GM12892 (cell line): ENCODE results near the gene ANKRD11.

Source experiments
- POLR2A ChIP-seq: IDR thresholded peaks from 2 replicates; pipeline ENCODE4 v1.6.1; 2011; ENCODE audit warnings: low read depth, low read length, control low read depth
- POLR2AphosphoS5 ChIP-seq: IDR thresholded peaks from 2 replicates; pipeline ENCODE4 v1.6.1; 2011; ENCODE audit warnings: low read depth, low read length, control low read depth
- TAF1 ChIP-seq: IDR thresholded peaks from 2 replicates; pipeline ENCODE4 v1.6.1; 2011; ENCODE audit warnings: low read depth, mild to moderate bottlenecking, control low read depth, low read length, borderline replicate concordance

DNA sequence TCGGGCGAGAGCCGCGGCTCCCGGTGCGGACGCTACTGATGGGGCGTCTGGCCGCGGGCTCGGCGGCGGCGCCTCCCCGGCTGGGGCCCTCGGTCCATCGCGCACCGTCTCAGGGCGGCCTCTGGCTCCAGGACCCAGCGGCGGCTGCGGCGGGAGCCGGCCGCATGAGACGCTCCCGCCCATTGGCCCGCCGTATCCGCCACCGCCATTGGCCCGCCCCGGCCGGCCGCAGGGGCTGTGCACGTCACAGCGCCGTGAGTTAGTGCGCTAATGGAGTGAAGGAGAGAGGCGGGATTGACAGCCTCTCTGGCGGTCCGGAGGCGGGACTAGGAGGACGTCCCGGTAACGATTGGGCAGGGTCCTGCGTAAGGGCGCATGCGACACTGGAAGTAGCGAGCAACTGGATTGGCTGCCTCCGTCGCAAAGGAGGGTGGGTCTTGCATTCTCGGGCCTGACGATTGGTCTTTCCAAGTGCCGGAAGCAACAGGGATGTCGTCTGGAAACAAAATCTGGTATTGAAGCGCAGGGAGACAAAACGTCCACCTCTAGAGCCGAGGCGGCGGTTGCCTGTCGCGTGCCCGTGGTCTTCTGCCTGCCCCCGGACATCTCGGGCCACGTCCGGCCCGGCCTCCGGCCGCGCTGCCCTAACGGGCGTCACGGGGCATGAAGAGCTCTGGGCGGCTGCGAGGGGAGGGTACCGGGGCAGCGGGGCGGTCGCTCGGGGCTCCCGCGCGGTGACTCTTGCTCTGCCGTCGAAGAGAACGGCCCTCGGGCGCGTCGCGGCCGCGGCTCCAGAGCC lies at the start of gene ANKRD11:
- TF ChIP-seq POLR2AphosphoS5 (peak; percentile 54; the same call in 1 of the 2 replicates), TAF1 (peak; percentile 95), POLR2A (peak; percentile 85)
